ENCODE data around the gene NTN1.
A peak's percentile ranks its signal among the peaks of the same experiment; 100 is the strongest.

The NTN1 gene

GRCh38 chr17:9115214-9116191 lies 94.2 kb downstream of the NTN1 start:
- H3K9ac ChIP-seq (ENCODE audit: low read length in 5 of 5) = peak overlapping the region in 3 of 5 donors; percentile 51 to 62 (median 55)
- H3K4me1 ChIP-seq (ENCODE audit: control insufficient read depth in 5 of 5, insufficient read depth in 5 of 5, low read length in 5 of 5) = peaks cover 0 to 12% (median 10%) of the 10 kb centered on the region in 5 donors
- H3K27ac ChIP-seq (ENCODE audit: low read depth, low read length) = no peak overlapping the region
- H3K9me3 ChIP-seq (ENCODE audit: control insufficient read depth in 5 of 5, low read length in 5 of 5) = peaks cover 0 to 5% (median 4%) of the 10 kb centered on the region in 5 donors
- H3K4me3 ChIP-seq (ENCODE audit: low read depth in 1 of 5, low read length in 5 of 5) = peak overlapping the region; percentile 43 to 59 (median 47)
- peaks cover 0 to 2% (median 0%) of the 10 kb centered on the region in 5 donors for H3K27me3 ChIP-seq (ENCODE audit: control insufficient read depth in 5 of 5, insufficient read depth in 4 of 5, low read length in 5 of 5)
- no peaks in the 10 kb centered on the region for H3K36me3 ChIP-seq (ENCODE audit: control insufficient read depth in 5 of 5, insufficient read depth in 5 of 5, low read length in 5 of 5)

GRCh38 chr17:9116311-9116835 lies 95.1 kb downstream of the NTN1 start:
- peaks cover 0 to 5% (median 4%) of the 10 kb centered on the region in 5 donors for H3K9me3 ChIP-seq (ENCODE audit: control insufficient read depth in 5 of 5, low read length in 5 of 5)
- no peak overlapping the region for H3K27ac ChIP-seq (ENCODE audit: low read depth, low read length)
- H3K4me3 ChIP-seq (ENCODE audit: low read depth in 1 of 5, low read length in 5 of 5) = no peak overlapping the region
- H3K36me3 ChIP-seq (ENCODE audit: control insufficient read depth in 5 of 5, insufficient read depth in 5 of 5, low read length in 5 of 5) = no peaks in the 10 kb centered on the region
- H3K9ac ChIP-seq (ENCODE audit: low read length in 5 of 5) = no peak overlapping the region
- peaks cover 0 to 3% (median 0%) of the 10 kb centered on the region in 5 donors for H3K27me3 ChIP-seq (ENCODE audit: control insufficient read depth in 5 of 5, insufficient read depth in 4 of 5, low read length in 5 of 5)
- peaks cover 0 to 12% (median 10%) of the 10 kb centered on the region in 5 donors for H3K4me1 ChIP-seq (ENCODE audit: control insufficient read depth in 5 of 5, insufficient read depth in 5 of 5, low read length in 5 of 5)

- no peak overlapping the region for H3K4me3 ChIP-seq (ENCODE audit: low read depth in 1 of 5, low read length in 5 of 5)
- no peak overlapping the region for H3K9ac ChIP-seq (ENCODE audit: low read length in 5 of 5)
- peaks cover 0 to 12% (median 10%) of the 10 kb centered on the region in 5 donors for H3K4me1 ChIP-seq (ENCODE audit: control insufficient read depth in 5 of 5, insufficient read depth in 5 of 5, low read length in 5 of 5)
- no peak overlapping the region for H3K27ac ChIP-seq (ENCODE audit: low read depth, low read length)
- peaks cover 0 to 5% (median 4%) of the 10 kb centered on the region in 5 donors for H3K9me3 ChIP-seq (ENCODE audit: control insufficient read depth in 5 of 5, low read length in 5 of 5)
- no peaks in the 10 kb centered on the region for H3K36me3 ChIP-seq (ENCODE audit: control insufficient read depth in 5 of 5, insufficient read depth in 5 of 5, low read length in 5 of 5)
- H3K27me3 ChIP-seq (ENCODE audit: control insufficient read depth in 5 of 5, insufficient read depth in 4 of 5, low read length in 5 of 5) = peaks cover 0 to 4% (median 0%) of the 10 kb centered on the region in 5 donors
Observed at GRCh38 chr17:9116861-9117568, 95.7 kb downstream of the NTN1 start.

- Histone ChIP-seq H3K9ac (ENCODE audit: low read length in 5 of 5) (no peak overlapping the region), H3K27ac (ENCODE audit: low read depth, low read length) (no peak overlapping the region)
Observed at GRCh38 chr17:9120471-9120870, 99.2 kb downstream of the NTN1 start.

GRCh38 chr17:9121186-9121820 lies 100.0 kb downstream of the NTN1 start:
- Histone ChIP-seq H3K9ac (ENCODE audit: low read length in 5 of 5) (no peak overlapping the region), H3K9me3 (ENCODE audit: control insufficient read depth in 5 of 5, low read length in 5 of 5) (peaks cover 0 to 5% (median 4%) of the 10 kb centered on the region in 5 donors), H3K4me3 (ENCODE audit: low read depth in 1 of 5, low read length in 5 of 5) (no peak overlapping the region), H3K36me3 (ENCODE audit: control insufficient read depth in 5 of 5, insufficient read depth in 5 of 5, low read length in 5 of 5) (no peaks in the 10 kb centered on the region), H3K27me3 (ENCODE audit: control insufficient read depth in 5 of 5, insufficient read depth in 4 of 5, low read length in 5 of 5) (peaks cover 0 to 4% (median 0%) of the 10 kb centered on the region in 5 donors), H3K27ac (ENCODE audit: low read depth, low read length) (no peak overlapping the region), H3K4me1 (ENCODE audit: control insufficient read depth in 5 of 5, insufficient read depth in 5 of 5, low read length in 5 of 5) (no peaks in the 10 kb centered on the region)

More at GRCh38 chr17:9120471-9120870, 99.2 kb downstream of the NTN1 start:
- Histone ChIP-seq H3K9me3 (ENCODE audit: control insufficient read depth in 5 of 5, low read length in 5 of 5) (peaks cover 0 to 5% (median 4%) of the 10 kb centered on the region in 5 donors), H3K4me3 (ENCODE audit: low read depth in 1 of 5, low read length in 5 of 5) (no peak overlapping the region), H3K4me1 (ENCODE audit: control insufficient read depth in 5 of 5, insufficient read depth in 5 of 5, low read length in 5 of 5) (peaks cover 0 to 6% (median 4%) of the 10 kb centered on the region in 5 donors), H3K27me3 (ENCODE audit: control insufficient read depth in 5 of 5, insufficient read depth in 4 of 5, low read length in 5 of 5) (peaks cover 0 to 4% (median 0%) of the 10 kb centered on the region in 5 donors), H3K36me3 (ENCODE audit: control insufficient read depth in 5 of 5, insufficient read depth in 5 of 5, low read length in 5 of 5) (no peaks in the 10 kb centered on the region)

- no peak overlapping the region for H3K9ac ChIP-seq (ENCODE audit: low read length in 5 of 5)
- H3K36me3 ChIP-seq (ENCODE audit: control insufficient read depth in 5 of 5, insufficient read depth in 5 of 5, low read length in 5 of 5) = no peaks in the 10 kb centered on the region
- H3K27me3 ChIP-seq (ENCODE audit: control insufficient read depth in 5 of 5, insufficient read depth in 4 of 5, low read length in 5 of 5) = peaks cover 0 to 2% (median 0%) of the 10 kb centered on the region in 5 donors
- no peak overlapping the region for H3K4me3 ChIP-seq (ENCODE audit: low read depth in 1 of 5, low read length in 5 of 5)
- H3K27ac ChIP-seq (ENCODE audit: low read depth, low read length) = no peak overlapping the region
- H3K4me1 ChIP-seq (ENCODE audit: control insufficient read depth in 5 of 5, insufficient read depth in 5 of 5, low read length in 5 of 5) = no peaks in the 10 kb centered on the region
- peaks cover 0 to under 1% (median under 1%) of the 10 kb centered on the region in 5 donors for H3K9me3 ChIP-seq (ENCODE audit: control insufficient read depth in 5 of 5, low read length in 5 of 5)
Observed at GRCh38 chr17:9123594-9124553, 102.6 kb downstream of the NTN1 start.

- H3K9me3 ChIP-seq (ENCODE audit: control insufficient read depth in 5 of 5, low read length in 5 of 5) = no peaks in the 10 kb centered on the region
- H3K4me1 ChIP-seq (ENCODE audit: control insufficient read depth in 5 of 5, insufficient read depth in 5 of 5, low read length in 5 of 5) = no peaks in the 10 kb centered on the region
- no peaks in the 10 kb centered on the region for H3K36me3 ChIP-seq (ENCODE audit: control insufficient read depth in 5 of 5, insufficient read depth in 5 of 5, low read length in 5 of 5)
- H3K4me3 ChIP-seq (ENCODE audit: low read depth in 1 of 5, low read length in 5 of 5) = no peak overlapping the region
- peaks cover 0 to 2% (median 0%) of the 10 kb centered on the region in 5 donors for H3K27me3 ChIP-seq (ENCODE audit: control insufficient read depth in 5 of 5, insufficient read depth in 4 of 5, low read length in 5 of 5)
- H3K27ac ChIP-seq (ENCODE audit: low read depth, low read length) = no peak overlapping the region
- no peak overlapping the region for H3K9ac ChIP-seq (ENCODE audit: low read length in 5 of 5)
Observed at GRCh38 chr17:9124554-9124935, 103.2 kb downstream of the NTN1 start.

- Histone ChIP-seq H3K9me3 (ENCODE audit: control insufficient read depth in 5 of 5, low read length in 5 of 5) (no peaks in the 10 kb centered on the region), H3K9ac (ENCODE audit: low read length in 5 of 5) (no peak overlapping the region), H3K4me3 (ENCODE audit: low read depth in 1 of 5, low read length in 5 of 5) (no peak overlapping the region), H3K4me1 (ENCODE audit: control insufficient read depth in 5 of 5, insufficient read depth in 5 of 5, low read length in 5 of 5) (no peaks in the 10 kb centered on the region), H3K27ac (ENCODE audit: low read depth, low read length) (no peak overlapping the region), H3K27me3 (ENCODE audit: control insufficient read depth in 5 of 5, insufficient read depth in 4 of 5, low read length in 5 of 5) (peaks cover 0 to 2% (median 0%) of the 10 kb centered on the region in 5 donors), H3K36me3 (ENCODE audit: control insufficient read depth in 5 of 5, insufficient read depth in 5 of 5, low read length in 5 of 5) (no peaks in the 10 kb centered on the region)
Observed at GRCh38 chr17:9125722-9126121, 104.4 kb downstream of the NTN1 start.

GRCh38 chr17:9127340-9127739 lies 106.0 kb downstream of the NTN1 start:
- H3K9ac ChIP-seq (ENCODE audit: low read length in 5 of 5) = no peak overlapping the region

More at GRCh38 chr17:9127340-9127739, 106.0 kb downstream of the NTN1 start:
- Histone ChIP-seq H3K36me3 (ENCODE audit: control insufficient read depth in 5 of 5, insufficient read depth in 5 of 5, low read length in 5 of 5) (no peaks in the 10 kb centered on the region), H3K4me3 (ENCODE audit: low read depth in 1 of 5, low read length in 5 of 5) (no peak overlapping the region), H3K27ac (ENCODE audit: low read depth, low read length) (no peak overlapping the region), H3K27me3 (ENCODE audit: control insufficient read depth in 5 of 5, insufficient read depth in 4 of 5, low read length in 5 of 5) (peaks cover 0 to 2% (median 0%) of the 10 kb centered on the region in 5 donors), H3K9me3 (ENCODE audit: control insufficient read depth in 5 of 5, low read length in 5 of 5) (no peaks in the 10 kb centered on the region), H3K4me1 (ENCODE audit: control insufficient read depth in 5 of 5, insufficient read depth in 5 of 5, low read length in 5 of 5) (no peaks in the 10 kb centered on the region)

Data from subcutaneous abdominal adipose tissue (tissue), 5 donors.